Right lobe of liver (tissue), 4 donors: ENCODE results near the gene GUK1.

Experiments used
- CTCF ChIP-seq, 4 donors: fragments of 200-600 bp in 3 of 4; fragments of 450-650 bp in 1 of 4; IDR thresholded peaks; one replicate each; pipeline versions ENCODE4 v1.5.1 to v1.8.0; 2016 to 2022; ENCODE audit warnings: antibody characterized with exemption in 4 of 4, mild to moderate bottlenecking in 2 of 4
- POLR2A ChIP-seq: fragments of 450-650 bp; IDR thresholded peaks from one replicate; pipeline ENCODE4 v1.6.1; 2017; ENCODE audit warnings: antibody characterized with exemption, mild to moderate bottlenecking
- donor health status: DM: no; HTN: no; CAD: no.
- donor health status: DM: no; HTN: no; CAD: no.
- donor health status: DM: no; HTN: yes; CAD: no.

- TF ChIP-seq CTCF (IDR thresholded peaks at IDR 0.05) = no peak
- TF ChIP-seq POLR2A = no peak
These were observed 17.1 kb upstream of the GUK1 start for GRCh38 chr1:228122921-228123441.
